ENCODE results near the gene ATG9A. TPM values are rescaled to one million over a fixed set of nuclear protein-coding genes. Genes with fewer than 3 reads are reported as not detected.

The ATG9A gene
- total and polyA plus RNA-seq, 9 of the 15 experiments (the other 6 are each of a cell fraction or from before 2014, with no cell fraction given): 0.25 to 65.6 (median 23.4) TPM

DNA sequence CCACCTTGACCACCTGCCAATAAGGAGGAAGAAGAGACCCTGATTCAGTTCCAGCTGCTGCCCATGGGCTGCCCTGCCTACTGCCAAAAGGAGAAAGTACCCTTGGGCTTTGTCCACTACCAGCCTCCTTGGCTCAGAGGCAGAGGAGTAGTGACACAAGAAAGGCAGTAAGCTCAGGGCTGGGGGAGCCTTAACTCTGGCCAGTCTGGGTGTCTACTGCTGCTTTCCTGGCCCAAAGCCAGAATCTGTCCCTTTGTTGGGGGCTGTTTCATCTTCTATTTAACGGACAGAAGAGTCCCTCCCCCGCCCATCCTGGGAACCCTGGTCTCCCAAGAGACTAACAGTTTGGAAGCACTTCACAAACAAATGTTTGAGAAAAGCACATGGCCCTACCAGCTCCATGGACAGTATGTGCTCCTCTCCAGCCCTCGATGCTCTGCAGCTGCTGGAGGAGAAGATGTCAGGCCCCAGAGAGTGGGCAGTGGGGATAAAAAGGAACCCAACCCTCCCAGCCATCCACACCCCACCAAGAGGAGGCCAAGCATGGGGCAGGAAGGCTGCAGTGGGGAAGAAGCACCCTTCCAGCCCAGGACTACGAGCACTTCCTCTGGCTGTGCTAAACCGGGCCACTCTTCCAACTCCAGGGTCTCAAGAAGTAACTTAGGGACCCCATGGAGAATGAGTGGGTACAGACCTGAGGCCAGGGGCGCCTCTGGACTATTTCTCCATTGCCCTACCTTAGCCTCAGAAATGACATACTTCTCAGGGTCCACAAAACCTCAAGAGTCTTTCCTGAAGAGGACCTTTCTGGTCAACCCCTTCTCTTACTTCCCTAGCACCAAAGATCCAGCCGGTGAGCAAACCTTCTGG, 1.2 kb downstream of the ATG9A start:
- H3K9me3 ChIP-seq (replicated peaks; ENCODE audit: control insufficient read depth, insufficient read depth, low read depth, low read length): no peaks in the 10 kb centered on the region
- H3K79me2 ChIP-seq (ENCODE audit: control insufficient read depth, insufficient read depth, low read length): peaks cover 52% of the 10 kb centered on the region
- peak overlapping the region; percentile 90 for H3K4me3 ChIP-seq
- DNase-seq (ENCODE audit: extremely low read depth in 1 of 4, low spot score in 3 of 4): peak; percentile 18 to 46 (median 24)
- TF ChIP-seq NFIC (IDR thresholded peaks at IDR 0.05): peak; percentile 92
- no peak for TF ChIP-seq THRAP3 (IDR thresholded peaks at IDR 0.05; ENCODE audit: borderline replicate concordance)
- TF ChIP-seq, protein P1, sequence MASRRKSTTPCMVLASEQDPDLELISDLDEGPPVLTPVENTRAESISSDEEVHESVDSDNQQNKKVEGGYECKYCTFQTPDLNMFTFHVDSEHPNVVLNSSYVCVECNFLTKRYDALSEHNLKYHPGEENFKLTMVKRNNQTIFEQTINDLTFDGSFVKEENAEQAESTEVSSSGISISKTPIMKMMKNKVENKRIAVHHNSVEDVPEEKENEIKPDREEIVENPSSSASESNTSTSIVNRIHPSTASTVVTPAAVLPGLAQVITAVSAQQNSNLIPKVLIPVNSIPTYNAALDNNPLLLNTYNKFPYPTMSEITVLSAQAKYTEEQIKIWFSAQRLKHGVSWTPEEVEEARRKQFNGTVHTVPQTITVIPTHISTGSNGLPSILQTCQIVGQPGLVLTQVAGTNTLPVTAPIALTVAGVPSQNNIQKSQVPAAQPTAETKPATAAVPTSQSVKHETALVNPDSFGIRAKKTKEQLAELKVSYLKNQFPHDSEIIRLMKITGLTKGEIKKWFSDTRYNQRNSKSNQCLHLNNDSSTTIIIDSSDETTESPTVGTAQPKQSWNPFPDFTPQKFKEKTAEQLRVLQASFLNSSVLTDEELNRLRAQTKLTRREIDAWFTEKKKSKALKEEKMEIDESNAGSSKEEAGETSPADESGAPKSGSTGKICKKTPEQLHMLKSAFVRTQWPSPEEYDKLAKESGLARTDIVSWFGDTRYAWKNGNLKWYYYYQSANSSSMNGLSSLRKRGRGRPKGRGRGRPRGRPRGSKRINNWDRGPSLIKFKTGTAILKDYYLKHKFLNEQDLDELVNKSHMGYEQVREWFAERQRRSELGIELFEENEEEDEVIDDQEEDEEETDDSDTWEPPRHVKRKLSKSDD (conservative IDR thresholded peaks at IDR 0.05; ENCODE audit: low read length): no peak
- peak; percentile 20; the same call in 1 of the 2 replicates for TF ChIP-seq NFIX (CRISPR knock-in tag; IDR thresholded peaks at IDR 0.05; ENCODE audit: low read depth)
- TF ChIP-seq SPI1 (IDR thresholded peaks at IDR 0.05; ENCODE audit: borderline replicate concordance, low read depth, low read length): peak; percentile 57; the same call in 1 of the 2 replicates
- no peak for TF ChIP-seq SAP30 (IDR thresholded peaks at IDR 0.05; ENCODE audit: borderline replicate concordance, insufficient read depth, low read depth, low read length, poor library complexity, severe bottlenecking)
- TF ChIP-seq E2F6 (IDR thresholded peaks at IDR 0.05; ENCODE audit: borderline replicate concordance in 1 of 2, extremely low read depth in 1 of 2, insufficient read depth in 1 of 2, insufficient read length in 1 of 2, low read depth in 1 of 2, low read length in 1 of 2, poor library complexity in 1 of 2, severe bottlenecking in 1 of 2): peak in 1 of 2 experiments; percentile 26
- no peak for TF ChIP-seq ARNT (IDR thresholded peaks at IDR 0.05)
- ATAC-seq: peak; percentile 13
- no peaks in the 10 kb centered on the region for H4K20me1 ChIP-seq (replicated peaks; ENCODE audit: control insufficient read depth, insufficient read depth, low read length)
- 2% methylated on average over 6 of the region's 7 CpGs for WGBS (ENCODE audit: insufficient coverage, low coverage, missing lambda C conversion rate)
- intact Hi-C loops (cut with micrococcal nuclease) (loop anchor here (2.0 to 5.0 kb wide), 2 partner anchors 17 to 69 kb away; partner anchors contain the start of genes GLB1L and STK16), in situ Hi-C loops (cut with MboI) (no loop called here)
- H3K4me2 ChIP-seq (ENCODE audit: insufficient read depth, low read length): peak overlapping the region; percentile 98
- ChIA-PET CTCF (ENCODE audit: low intra/inter-chr PET ratio) (no interaction called here), POLR2A (interaction anchor here (0.6 to 1.7 kb wide), 4 partner anchors 9 to 60 kb away, joined by 3 to 12 read pairs (median 8); partner anchors contain the start of gene ABCB6)
- H3K9me1 ChIP-seq (ENCODE audit: control insufficient read depth, insufficient read depth, low read length): no peaks in the 10 kb centered on the region
- no TSS peak for BruUV-seq (replicated peaks)
- peaks cover 13 to 16% of the 10 kb centered on the region in 2 experiments; a peak in 4 of 5 replicates for H3K4me1 ChIP-seq (replicated peaks in 1 of 2; ENCODE audit: control insufficient read depth in 2 of 2, insufficient read depth in 2 of 2, low read length in 2 of 2)
- no peak for FAIRE-seq
- peak overlapping the region; percentile 96 to 97 for H3K9ac ChIP-seq (ENCODE audit: insufficient read depth in 1 of 2, low read depth in 2 of 2, low read length in 2 of 2)
- no peaks in the 10 kb centered on the region for H3K27me3 ChIP-seq (ENCODE audit: control insufficient read depth in 2 of 2, insufficient read depth in 2 of 2, low read length in 2 of 2)
- H3K27ac ChIP-seq (ENCODE audit: extremely low read depth, low read depth, low read length): peak overlapping the region; percentile 90
- H3K36me3 ChIP-seq (ENCODE audit: control insufficient read depth, insufficient read depth, low read length): peaks cover 61% of the 10 kb centered on the region
- peak overlapping the region; percentile 91; the same call in 1 of the 2 replicates for H2AFZ ChIP-seq (ENCODE audit: low read depth, low read length)
